Liver (tissue), 3 donors: Measurements from ENCODE around the gene FARS2.

ENCODE experiments used
- FOXA1 ChIP-seq: IDR thresholded peaks from 2 replicates; pipeline ENCODE4 v1.6.1; 2016; ENCODE audit warnings: antibody characterized with exemption
- GABPA ChIP-seq, 2 donors: IDR thresholded peaks in 1 of 2; conservative IDR thresholded peaks in 1 of 2; 2 replicates each; pipeline ENCODE4 v1.6.1; 2016; ENCODE audit warnings: antibody characterized with exemption in 2 of 2, mild to moderate bottlenecking in 1 of 2, moderate library complexity in 1 of 2
- JUND ChIP-seq, 2 donors: IDR thresholded peaks; 2 replicates each; pipeline ENCODE4 v1.6.1; 2016; ENCODE audit warnings: antibody characterized with exemption in 2 of 2
- RAD21 ChIP-seq, 2 donors: IDR thresholded peaks; 2 replicates each; pipeline ENCODE4 v1.6.1; 2016; ENCODE audit warnings: antibody characterized with exemption in 2 of 2, mild to moderate bottlenecking in 2 of 2
- SP1 ChIP-seq: IDR thresholded peaks from 2 replicates; pipeline ENCODE4 v1.6.1; 2018; ENCODE audit warnings: antibody characterized with exemption, mild to moderate bottlenecking
- TAF1 ChIP-seq: conservative IDR thresholded peaks from 2 replicates; pipeline ENCODE4 v1.6.1; 2016; ENCODE audit warnings: antibody characterized with exemption, mild to moderate bottlenecking
- YY1 ChIP-seq: IDR thresholded peaks from 2 replicates; pipeline ENCODE4 v1.6.1; 2016; ENCODE audit warnings: antibody characterized with exemption, mild to moderate bottlenecking
- TF ChIP-seq, protein P1 (sequence below): IDR thresholded peaks from 2 replicates; pipeline ENCODE4 v1.6.1; 2016; ENCODE audit warnings: antibody characterized with exemption
- TF ChIP-seq, protein P2 (sequence below): fragments of 150-350 bp; IDR thresholded peaks from 2 replicates; pipeline ENCODE4 v1.5.1; 2017; ENCODE audit warnings: improper control_type of control experiment, low read depth, low read length; ENCODE audit not compliant: missing input control
- TF ChIP-seq, protein P3 (sequence below): IDR thresholded peaks from 2 replicates; pipeline ENCODE4 v1.6.1; 2016; ENCODE audit warnings: antibody characterized with exemption
- TF ChIP-seq, protein P4 (sequence below): IDR thresholded peaks from 2 replicates; pipeline ENCODE4 v1.6.1; 2016; ENCODE audit warnings: antibody characterized with exemption
- TF ChIP-seq, protein P5 (sequence below): IDR thresholded peaks from 2 replicates; pipeline ENCODE4 v1.6.1; 2016; ENCODE audit warnings: antibody characterized with exemption, mild to moderate bottlenecking
- donor health status: healthy.
- donor health status: healthy.

DNA sequence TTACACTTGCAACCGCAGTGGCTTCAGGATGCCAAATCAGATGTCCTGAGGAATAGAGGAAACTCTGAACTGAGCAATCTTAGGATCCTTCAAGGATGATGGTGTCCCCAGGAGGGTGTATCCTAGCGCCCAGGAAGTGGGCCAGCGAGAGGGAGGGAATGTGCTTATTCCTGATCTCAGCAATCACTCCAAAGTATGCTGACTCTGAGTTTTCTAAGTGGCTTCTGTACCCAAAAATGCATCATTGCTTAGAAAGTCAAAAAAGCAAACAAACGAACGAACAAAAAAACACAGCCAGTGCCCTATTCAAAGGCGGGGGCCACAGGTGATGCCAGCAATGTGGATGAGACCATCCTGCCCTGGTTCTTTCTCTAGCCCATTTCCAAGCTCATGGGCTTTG lies 514.8 kb downstream of the FARS2 start:
- TF ChIP-seq, protein P1, sequence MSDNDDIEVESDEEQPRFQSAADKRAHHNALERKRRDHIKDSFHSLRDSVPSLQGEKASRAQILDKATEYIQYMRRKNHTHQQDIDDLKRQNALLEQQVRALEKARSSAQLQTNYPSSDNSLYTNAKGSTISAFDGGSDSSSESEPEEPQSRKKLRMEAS: no peak
- TF ChIP-seq, protein P2, sequence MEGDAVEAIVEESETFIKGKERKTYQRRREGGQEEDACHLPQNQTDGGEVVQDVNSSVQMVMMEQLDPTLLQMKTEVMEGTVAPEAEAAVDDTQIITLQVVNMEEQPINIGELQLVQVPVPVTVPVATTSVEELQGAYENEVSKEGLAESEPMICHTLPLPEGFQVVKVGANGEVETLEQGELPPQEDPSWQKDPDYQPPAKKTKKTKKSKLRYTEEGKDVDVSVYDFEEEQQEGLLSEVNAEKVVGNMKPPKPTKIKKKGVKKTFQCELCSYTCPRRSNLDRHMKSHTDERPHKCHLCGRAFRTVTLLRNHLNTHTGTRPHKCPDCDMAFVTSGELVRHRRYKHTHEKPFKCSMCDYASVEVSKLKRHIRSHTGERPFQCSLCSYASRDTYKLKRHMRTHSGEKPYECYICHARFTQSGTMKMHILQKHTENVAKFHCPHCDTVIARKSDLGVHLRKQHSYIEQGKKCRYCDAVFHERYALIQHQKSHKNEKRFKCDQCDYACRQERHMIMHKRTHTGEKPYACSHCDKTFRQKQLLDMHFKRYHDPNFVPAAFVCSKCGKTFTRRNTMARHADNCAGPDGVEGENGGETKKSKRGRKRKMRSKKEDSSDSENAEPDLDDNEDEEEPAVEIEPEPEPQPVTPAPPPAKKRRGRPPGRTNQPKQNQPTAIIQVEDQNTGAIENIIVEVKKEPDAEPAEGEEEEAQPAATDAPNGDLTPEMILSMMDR: no peak
- TF ChIP-seq, protein P3, sequence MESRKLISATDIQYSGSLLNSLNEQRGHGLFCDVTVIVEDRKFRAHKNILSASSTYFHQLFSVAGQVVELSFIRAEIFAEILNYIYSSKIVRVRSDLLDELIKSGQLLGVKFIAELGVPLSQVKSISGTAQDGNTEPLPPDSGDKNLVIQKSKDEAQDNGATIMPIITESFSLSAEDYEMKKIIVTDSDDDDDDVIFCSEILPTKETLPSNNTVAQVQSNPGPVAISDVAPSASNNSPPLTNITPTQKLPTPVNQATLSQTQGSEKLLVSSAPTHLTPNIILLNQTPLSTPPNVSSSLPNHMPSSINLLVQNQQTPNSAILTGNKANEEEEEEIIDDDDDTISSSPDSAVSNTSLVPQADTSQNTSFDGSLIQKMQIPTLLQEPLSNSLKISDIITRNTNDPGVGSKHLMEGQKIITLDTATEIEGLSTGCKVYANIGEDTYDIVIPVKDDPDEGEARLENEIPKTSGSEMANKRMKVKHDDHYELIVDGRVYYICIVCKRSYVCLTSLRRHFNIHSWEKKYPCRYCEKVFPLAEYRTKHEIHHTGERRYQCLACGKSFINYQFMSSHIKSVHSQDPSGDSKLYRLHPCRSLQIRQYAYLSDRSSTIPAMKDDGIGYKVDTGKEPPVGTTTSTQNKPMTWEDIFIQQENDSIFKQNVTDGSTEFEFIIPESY: no peak
- TF ChIP-seq YY1 (no peak), SP1 (no peak), GABPA (IDR thresholded peaks at IDR 0.05 in 1 of 2, conservative IDR thresholded peaks at IDR 0.05 in 1 of 2) (no peak), FOXA1 (no peak), TAF1 (no peak), JUND (IDR thresholded peaks at IDR 0.05) (no peak), RAD21 (IDR thresholded peaks at IDR 0.05) (no peak)
- TF ChIP-seq, protein P4, sequence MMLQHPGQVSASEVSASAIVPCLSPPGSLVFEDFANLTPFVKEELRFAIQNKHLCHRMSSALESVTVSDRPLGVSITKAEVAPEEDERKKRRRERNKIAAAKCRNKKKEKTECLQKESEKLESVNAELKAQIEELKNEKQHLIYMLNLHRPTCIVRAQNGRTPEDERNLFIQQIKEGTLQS: no peak
- TF ChIP-seq, protein P5, sequence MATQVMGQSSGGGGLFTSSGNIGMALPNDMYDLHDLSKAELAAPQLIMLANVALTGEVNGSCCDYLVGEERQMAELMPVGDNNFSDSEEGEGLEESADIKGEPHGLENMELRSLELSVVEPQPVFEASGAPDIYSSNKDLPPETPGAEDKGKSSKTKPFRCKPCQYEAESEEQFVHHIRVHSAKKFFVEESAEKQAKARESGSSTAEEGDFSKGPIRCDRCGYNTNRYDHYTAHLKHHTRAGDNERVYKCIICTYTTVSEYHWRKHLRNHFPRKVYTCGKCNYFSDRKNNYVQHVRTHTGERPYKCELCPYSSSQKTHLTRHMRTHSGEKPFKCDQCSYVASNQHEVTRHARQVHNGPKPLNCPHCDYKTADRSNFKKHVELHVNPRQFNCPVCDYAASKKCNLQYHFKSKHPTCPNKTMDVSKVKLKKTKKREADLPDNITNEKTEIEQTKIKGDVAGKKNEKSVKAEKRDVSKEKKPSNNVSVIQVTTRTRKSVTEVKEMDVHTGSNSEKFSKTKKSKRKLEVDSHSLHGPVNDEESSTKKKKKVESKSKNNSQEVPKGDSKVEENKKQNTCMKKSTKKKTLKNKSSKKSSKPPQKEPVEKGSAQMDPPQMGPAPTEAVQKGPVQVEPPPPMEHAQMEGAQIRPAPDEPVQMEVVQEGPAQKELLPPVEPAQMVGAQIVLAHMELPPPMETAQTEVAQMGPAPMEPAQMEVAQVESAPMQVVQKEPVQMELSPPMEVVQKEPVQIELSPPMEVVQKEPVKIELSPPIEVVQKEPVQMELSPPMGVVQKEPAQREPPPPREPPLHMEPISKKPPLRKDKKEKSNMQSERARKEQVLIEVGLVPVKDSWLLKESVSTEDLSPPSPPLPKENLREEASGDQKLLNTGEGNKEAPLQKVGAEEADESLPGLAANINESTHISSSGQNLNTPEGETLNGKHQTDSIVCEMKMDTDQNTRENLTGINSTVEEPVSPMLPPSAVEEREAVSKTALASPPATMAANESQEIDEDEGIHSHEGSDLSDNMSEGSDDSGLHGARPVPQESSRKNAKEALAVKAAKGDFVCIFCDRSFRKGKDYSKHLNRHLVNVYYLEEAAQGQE: no peak
